BJ (cell line): Measurements from ENCODE around the gene DUSP2. TPM values are rescaled to one million over a fixed set of nuclear protein-coding genes. Genes with fewer than 3 reads are reported as not detected.

Experiments used
- CTCF ChIA-PET: fragments of 350-600 bp; formaldehyde crosslinking; extraction: SDS; loops from one replicate; lab custom pipeline; 2021; ENCODE audit warnings: antibody characterized with exemption, inconsistent platforms; lab: Yijun Ruan, JAX
- POLR2A ChIA-PET: fragments of 300-600 bp; sonication (Branson Sonifier 250); formaldehyde crosslinking; extraction: SDS; loops from one replicate; lab custom pipeline; 2021; ENCODE audit warnings: antibody characterized with exemption; lab: Charles Lee
- DNase-seq: peaks from one replicate; pipeline ENCODE4 v3.0.0-alpha.2; 2011; ENCODE audit warnings: low read depth
- H3K27me3 ChIP-seq: 2 replicates; pipeline ENCODE4 v1.6.0; 2011; ENCODE audit warnings: low read length; ENCODE audit not compliant: control insufficient read depth, insufficient read depth
- H3K36me3 ChIP-seq: 2 replicates; pipeline ENCODE4 v1.5.1; 2011; ENCODE audit warnings: low read length; ENCODE audit not compliant: control insufficient read depth, insufficient read depth
- H3K4me3 ChIP-seq: 2 replicates; pipeline ENCODE4 v1.5.1; 2011; ENCODE audit warnings: low read depth, mild to moderate bottlenecking, control low read depth, low read length
- CTCF ChIP-seq: IDR thresholded peaks from 2 replicates; pipeline ENCODE4 v1.5.1; 2011; ENCODE audit warnings: low read depth, mild to moderate bottlenecking, control low read depth, inconsistent platforms, low read length, moderate library complexity; ENCODE audit not compliant: insufficient read depth
- polyA plus RNA-seq: library from polyadenylated mRNA; depleted of rRNA; stranded (reverse); fragments of >200 nt; gene quantifications from 2 replicates; pipeline ENCODE4 v1.2.3, GENCODE V29; 2011

The DUSP2 gene
- polyA plus RNA-seq, 1 experiment: 2.2 TPM

- Histone ChIP-seq H3K36me3 (no peaks in the 10 kb centered on the region), H3K4me3 (no peak overlapping the region), H3K27me3 (peaks cover 24% of the 10 kb centered on the region)
- ChIA-PET POLR2A (no interaction called here), CTCF (interaction anchor here (0.7 to 1.8 kb wide), 2 partner anchors 120 to 396 kb away, joined by 4 to 5 read pairs; no protein-coding TSS in a partner anchor)
- TF ChIP-seq CTCF: no peak
- DNase-seq: no peak
These were observed 31.9 kb downstream of the DUSP2 start for GRCh38 chr2:96113367-96113677.

- ChIA-PET CTCF (interaction anchor here (0.7 to 1.8 kb wide), 2 partner anchors 120 to 397 kb away, joined by 4 to 5 read pairs; no protein-coding TSS in a partner anchor), POLR2A (no interaction called here)
- no peak for TF ChIP-seq CTCF
- Histone ChIP-seq H3K36me3 (no peaks in the 10 kb centered on the region), H3K27me3 (peaks cover 25% of the 10 kb centered on the region), H3K4me3 (no peak overlapping the region)
- no peak for DNase-seq
These were observed 32.5 kb downstream of the DUSP2 start for GRCh38 chr2:96112501-96113366.

- Histone ChIP-seq H3K27me3 (peaks cover 22% of the 10 kb centered on the region), H3K4me3 (no peak overlapping the region), H3K36me3 (no peaks in the 10 kb centered on the region)
- CTCF ChIA-PET: interaction anchor here (1.5 to 1.8 kb wide), 2 partner anchors 62 to 119 kb away, joined by 4 to 5 read pairs; no protein-coding TSS in a partner anchor
- no peak for TF ChIP-seq CTCF
- DNase-seq: no peak
- POLR2A ChIA-PET: no interaction called here
These were observed 33.3 kb downstream of the DUSP2 start for GRCh38 chr2:96111823-96112500.

- H3K27me3 ChIP-seq: peaks cover 22% of the 10 kb centered on the region
- no peaks in the 10 kb centered on the region for H3K36me3 ChIP-seq
- no peak for DNase-seq
- no peak overlapping the region for H3K4me3 ChIP-seq
- TF ChIP-seq CTCF: no peak
- ChIA-PET POLR2A (no interaction called here), CTCF (interaction anchor here (1.5 kb wide), 1 partner anchor 63 kb away, joined by 4 read pairs; no protein-coding TSS in a partner anchor)
These were observed 34.0 kb downstream of the DUSP2 start for GRCh38 chr2:96111257-96111640.

GRCh38 chr2:96110621-96111256 is 34.5 kb downstream of the DUSP2 start:
- ChIA-PET POLR2A (no interaction called here), CTCF (interaction anchor here (1.3 to 2.4 kb wide), 3 partner anchors 8 to 88 kb away, joined by 4 to 14 read pairs (median 5); no protein-coding TSS in a partner anchor)
- no peaks in the 10 kb centered on the region for H3K36me3 ChIP-seq
- H3K4me3 ChIP-seq: no peak overlapping the region
- H3K27me3 ChIP-seq: peaks cover 18% of the 10 kb centered on the region
- no peak for TF ChIP-seq CTCF
- DNase-seq: no peak
